Stimulated activated CD4-positive, alpha-beta T cell treated with anti-CD3 and anti-CD28 coated beads, Interleukin-2, amount 100 ng/mL, for 48 hours (primary cell): ENCODE measurements around the gene PKP1.

Experiments
- DNase-seq, 2 donors: peaks; one replicate each; pipeline ENCODE4 v3.0.0-alpha.2; 2020

The PKP1 gene

DNA sequence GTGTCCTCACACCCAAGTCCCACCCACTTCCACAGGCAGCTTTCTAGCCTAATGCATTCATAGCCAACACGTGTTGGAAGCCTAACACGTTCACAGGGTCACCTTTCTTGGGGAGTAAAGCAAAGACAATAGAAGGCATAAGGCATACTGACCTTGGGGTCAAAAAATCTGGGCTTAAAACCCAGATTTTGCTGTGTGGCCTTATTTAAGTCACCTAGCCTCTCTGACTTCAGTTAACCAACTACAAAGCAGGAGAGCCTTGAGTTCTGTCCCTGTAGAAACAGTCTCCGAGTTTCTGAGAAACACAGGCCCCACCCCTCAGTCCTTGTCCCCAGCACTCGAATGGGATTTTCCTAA is 92.8 kb downstream of the PKP1 start:
- DNase-seq: no peak

DNA sequence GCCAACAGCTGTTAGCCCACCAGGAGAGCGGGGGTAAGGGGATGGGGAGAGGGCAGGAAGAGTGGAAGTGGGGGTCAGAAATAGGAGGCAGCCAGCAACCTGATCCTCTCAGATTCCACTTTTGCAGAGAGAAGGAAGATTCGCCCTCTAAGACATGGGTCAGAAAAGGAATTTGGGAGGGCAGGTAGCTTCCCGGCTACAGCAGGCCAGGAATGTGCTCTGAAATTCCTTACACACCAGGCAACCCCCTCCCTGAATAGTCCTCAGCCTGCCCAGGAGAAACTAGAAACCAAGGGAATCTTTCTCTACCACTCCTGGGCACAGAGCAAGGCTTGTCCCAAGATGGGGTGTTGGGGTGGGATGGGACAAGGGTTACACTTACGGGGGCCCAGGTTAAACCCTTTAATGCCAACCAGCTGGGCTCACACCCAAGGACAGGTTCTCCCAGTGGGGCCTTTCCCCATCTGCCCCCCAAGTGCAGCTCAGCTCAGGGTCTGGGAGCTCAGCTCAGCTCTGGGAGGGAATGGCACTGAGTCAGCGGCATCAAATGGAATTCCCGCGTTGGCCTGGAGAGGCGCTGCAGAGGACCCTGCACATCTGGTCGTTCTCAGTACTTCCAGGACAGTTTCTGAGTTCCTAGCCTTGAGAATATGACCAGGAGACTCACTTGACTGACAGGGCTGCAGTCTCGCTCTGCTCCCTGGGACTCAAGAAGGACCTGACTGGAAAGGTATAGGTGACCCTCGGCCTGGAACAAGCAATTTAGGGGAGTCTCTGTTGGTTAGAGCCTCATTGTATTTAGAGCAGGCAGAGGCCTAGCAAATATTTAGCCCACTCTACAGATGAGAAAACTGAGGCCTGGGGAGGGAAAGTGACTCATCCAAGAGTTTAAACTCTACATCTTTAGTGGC is 93.4 kb downstream of the PKP1 start:
- peak; percentile 3 to 13 for DNase-seq

DNA sequence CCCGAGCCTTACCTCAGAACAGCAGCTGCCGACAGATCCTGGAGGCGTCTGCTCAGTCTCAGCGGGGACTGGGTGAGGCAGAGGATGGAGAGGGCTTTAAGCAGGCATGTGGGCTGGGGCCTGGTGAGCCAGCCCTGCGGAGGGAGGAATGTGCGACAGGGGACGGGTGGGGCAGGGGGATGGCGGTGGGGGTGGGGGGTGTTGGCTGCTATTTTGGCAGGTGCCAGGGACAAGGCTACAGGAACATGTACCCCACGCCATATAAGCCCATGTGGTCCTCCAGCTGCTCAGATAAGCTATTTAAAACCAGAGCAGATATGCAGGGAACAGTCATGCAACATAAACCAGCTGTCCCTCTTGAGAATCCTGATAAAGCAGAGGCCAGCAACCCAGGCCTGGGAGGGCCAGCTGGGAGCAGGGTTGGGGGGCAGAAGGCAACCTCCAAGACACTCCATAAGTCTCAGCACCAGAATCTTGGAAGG is 94.3 kb downstream of the PKP1 start, which contains the start of gene TNNT2:
TSS of gene TNNT2 (minus strand) at position 70 of the 482 bp plus-strand sequence. CDS start 4,426 bp downstream, outside the sequence.
- DNase-seq: no peak

GRCh38 chr1:201378804-201379203 is 95.5 kb downstream of the PKP1 start:
- no peak for DNase-seq

- no peak for DNase-seq
These were observed 96.5 kb downstream of the PKP1 start for GRCh38 chr1:201379733-201380242.

GRCh38 chr1:201381130-201381529 is 97.8 kb downstream of the PKP1 start:
- DNase-seq: no peak
